Esophagus muscularis mucosa (tissue), 4 donors: ENCODE results near the gene HTT. TPM values are rescaled to one million over a fixed set of nuclear protein-coding genes. Genes with fewer than 3 reads are reported as not detected.

ENCODE experiments used
- DNase-seq: peaks from one replicate; pipeline ENCODE4 v3.0.0-alpha.2; 2017; ENCODE audit errors: extremely low spot score
- H3K27ac ChIP-seq, 4 donors: fragments of 200-600 bp; sonication (generic); replicated peaks in 1 of 4; 1 replicate in 3 of 4; 2 replicates in 1 of 4; pipeline ENCODE4 v1.5.1; 2016 to 2019; ENCODE audit warnings: mild to moderate bottlenecking in 1 of 4
- H3K27me3 ChIP-seq, 4 donors: fragments of 200-600 bp; sonication (generic); one replicate each; pipeline versions ENCODE4 v1.5.1 to v1.6.0; 2016 to 2019
- H3K36me3 ChIP-seq, 4 donors: fragments of 200-600 bp; sonication (generic); one replicate each; pipeline ENCODE4 v1.5.1; 2016 to 2019
- H3K4me1 ChIP-seq, 4 donors: fragments of 200-600 bp; sonication (generic); one replicate each; pipeline ENCODE4 v1.5.1; 2016 to 2019
- H3K4me3 ChIP-seq, 4 donors: fragments of 200-600 bp; sonication (generic); 1 replicate in 2 of 4; 2 replicates in 2 of 4; pipeline ENCODE4 v1.5.1; 2016 to 2019; ENCODE audit warnings: mild to moderate bottlenecking in 4 of 4, moderate library complexity in 1 of 4
- H3K9me3 ChIP-seq, 4 donors: fragments of 200-600 bp; sonication (generic); 1 replicate in 3 of 4; 2 replicates in 1 of 4; pipeline ENCODE4 v1.5.1; 2016 to 2019
- CTCF ChIP-seq, 3 experiments: fragments of 200-600 bp in 2 of 3; fragments of 450-650 bp in 1 of 3; sonication (generic) in 2 of 3; IDR thresholded peaks; one replicate each; pipeline ENCODE4 v1.5.1; 2017 to 2019; ENCODE audit warnings: antibody characterized with exemption in 3 of 3, mild to moderate bottlenecking in 2 of 3, moderate library complexity in 1 of 3
- EP300 ChIP-seq: sonication (generic); formaldehyde crosslinking; IDR thresholded peaks from one replicate; pipeline ENCODE4 v1.6.1; 2017; ENCODE audit warnings: antibody characterized with exemption
- POLR2A ChIP-seq: fragments of 450-650 bp; IDR thresholded peaks from one replicate; pipeline ENCODE4 v1.6.1; 2017; ENCODE audit warnings: antibody characterized with exemption, moderate library complexity, mild to moderate bottlenecking, low read depth
- POLR2AphosphoS5 ChIP-seq, 2 donors: sonication (generic); formaldehyde crosslinking; IDR thresholded peaks; one replicate each; pipeline ENCODE4 v1.6.1; 2017; ENCODE audit warnings: antibody characterized with exemption in 2 of 2
- WGBS: methylation state at CpG from one replicate; pipeline ENCODE4 v1.1.5; 2018; 5-methylcytosine and 5-hydroxymethylcytosine counted together
- intact Hi-C: fragments of 100-400 bp; cut with DNase I; formaldehyde crosslinking; loops from one replicate; pipeline ENCODE4 v1.15.1; 2023
- total RNA-seq, 4 donors: library from RNA; depleted of rRNA; stranded (reverse); fragments of >200 nt; gene quantifications; one replicate each; pipeline versions ENCODE4 v1.1.0 to v1.2.1, GENCODE V29; 2016

HTT gene
- total RNA-seq, 4 donors from 2014 or later: 30.2 to 65.7 (median 49.3) TPM

DNA sequence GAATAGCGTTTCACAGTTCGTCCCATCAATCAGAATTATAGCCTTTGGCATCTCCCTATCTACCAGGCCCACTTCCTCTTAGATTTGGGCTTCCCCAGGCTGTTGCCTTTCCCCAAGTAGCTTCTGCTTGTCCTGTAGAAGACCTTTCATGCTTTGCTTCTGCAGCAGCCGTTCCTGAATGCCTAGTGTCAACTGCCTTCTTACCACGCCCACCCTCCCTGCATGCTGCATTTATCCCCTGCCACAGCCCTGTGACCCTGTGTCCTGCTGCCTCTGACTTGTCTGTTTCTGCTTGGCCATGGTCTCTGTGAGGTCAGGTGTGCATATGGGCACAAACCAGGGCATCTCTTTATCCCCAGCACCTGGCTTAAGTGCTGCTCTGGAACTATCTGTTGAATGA is 56.3 kb downstream of the HTT start:
- whole genome bisulfite sequencing: 85% methylated on average over 4 of the region's 4 CpGs
- TF ChIP-seq CTCF (IDR thresholded peaks at IDR 0.05) (no peak), POLR2AphosphoS5 (IDR thresholded peaks at IDR 0.05) (no peak), POLR2A (no peak), EP300 (no peak)
- intact Hi-C loops: no loop called here
- Histone ChIP-seq H3K4me1 (peaks cover 0 to 19% (median 18%) of the 10 kb centered on the region in 4 donors), H3K27me3 (no peaks in the 10 kb centered on the region), H3K9me3 (no peaks in the 10 kb centered on the region), H3K36me3 (peaks cover 49 to 100% (median 77%) of the 10 kb centered on the region in 4 donors), H3K4me3 (no peak overlapping the region), H3K27ac (no peak overlapping the region)
- DNase-seq: no peak

DNA sequence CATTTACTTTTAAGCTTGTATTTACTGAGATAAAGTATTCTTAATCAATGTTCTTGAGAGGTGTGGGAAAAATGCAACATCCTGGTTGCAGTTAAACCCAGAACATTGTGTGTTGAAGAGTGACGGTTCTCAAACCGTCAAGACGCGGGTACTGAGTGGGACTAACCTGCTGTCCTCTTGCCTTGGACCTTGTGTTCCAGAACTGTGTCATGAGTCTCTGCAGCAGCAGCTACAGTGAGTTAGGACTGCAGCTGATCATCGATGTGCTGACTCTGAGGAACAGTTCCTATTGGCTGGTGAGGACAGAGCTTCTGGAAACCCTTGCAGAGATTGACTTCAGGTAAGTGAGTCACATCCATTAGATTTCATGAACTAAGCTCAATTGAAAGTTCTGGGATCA is 59.7 kb downstream of the HTT start:
- H3K4me1 ChIP-seq: peaks cover 0 to 26% (median 23%) of the 10 kb centered on the region in 4 donors
- H3K9me3 ChIP-seq: no peaks in the 10 kb centered on the region
- H3K27ac ChIP-seq: peak overlapping the region; percentile 53 to 74 (median 72)
- WGBS: 93% methylated on average over 5 of the region's 5 CpGs
- DNase-seq: no peak
- intact Hi-C loops: loop anchor here (2.0 kb wide), 1 partner anchor 27 kb away; no protein-coding TSS in a partner anchor
- peaks cover 29 to 94% (median 76%) of the 10 kb centered on the region in 4 donors for H3K36me3 ChIP-seq
- H3K4me3 ChIP-seq: no peak overlapping the region
- H3K27me3 ChIP-seq: no peaks in the 10 kb centered on the region
- TF ChIP-seq POLR2AphosphoS5 (IDR thresholded peaks at IDR 0.05) (no peak), CTCF (IDR thresholded peaks at IDR 0.05) (no peak), POLR2A (no peak), EP300 (no peak)

- no peaks in the 10 kb centered on the region for H3K9me3 ChIP-seq
- intact Hi-C loops: loop anchor here (2.0 kb wide), 1 partner anchor 29 kb away; no protein-coding TSS in a partner anchor
- peak overlapping the region; percentile 10 to 27 (median 21) for H3K4me3 ChIP-seq
- no peak for DNase-seq
- TF ChIP-seq POLR2AphosphoS5 (IDR thresholded peaks at IDR 0.05) (no peak), POLR2A (no peak), CTCF (IDR thresholded peaks at IDR 0.05) (no peak), EP300 (no peak)
- H3K36me3 ChIP-seq: peaks cover 24 to 94% (median 78%) of the 10 kb centered on the region in 4 donors
- peaks cover 0 to 26% (median 23%) of the 10 kb centered on the region in 4 donors for H3K4me1 ChIP-seq
- no peaks in the 10 kb centered on the region for H3K27me3 ChIP-seq
- WGBS: 49% methylated on average over 6 of the region's 6 CpGs
- H3K27ac ChIP-seq: peak overlapping the region; percentile 53 to 74 (median 72)
These were observed 60.9 kb downstream of the HTT start for GRCh38 chr4:3135155-3136011.

DNA sequence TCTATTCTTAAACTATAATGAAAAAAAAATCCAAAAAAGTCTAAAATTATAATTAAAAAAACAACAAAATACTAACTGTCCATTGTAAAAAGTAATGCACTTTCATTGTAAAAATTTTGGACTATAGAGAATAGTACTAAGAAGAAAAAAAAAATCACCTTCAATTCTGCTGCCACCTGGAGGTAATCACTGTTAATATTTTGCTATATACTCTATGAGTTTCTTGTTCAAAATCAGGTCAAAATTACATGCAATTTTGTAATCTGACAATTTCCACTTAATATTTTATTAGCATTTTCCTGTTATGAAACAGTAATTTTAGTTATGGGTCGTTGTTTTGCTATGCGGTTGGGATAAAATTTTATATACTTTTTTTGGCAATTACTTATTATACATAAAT is 62.0 kb downstream of the HTT start:
- H3K27me3 ChIP-seq: no peaks in the 10 kb centered on the region
- no peak for DNase-seq
- intact Hi-C loops: no loop called here
- H3K9me3 ChIP-seq: no peaks in the 10 kb centered on the region
- H3K4me1 ChIP-seq: peaks cover 0 to 26% (median 23%) of the 10 kb centered on the region in 4 donors
- WGBS: 89% methylated on average over 2 of the region's 2 CpGs
- TF ChIP-seq POLR2AphosphoS5 (IDR thresholded peaks at IDR 0.05): no peak
- no peak for TF ChIP-seq POLR2A
- peak; percentile 51 to 56 (median 51) for TF ChIP-seq CTCF (IDR thresholded peaks at IDR 0.05)
- TF ChIP-seq EP300: no peak
- H3K36me3 ChIP-seq: peaks cover 22 to 94% (median 77%) of the 10 kb centered on the region in 4 donors
- peak overlapping the region in 2 of 4 donors; percentile 71 to 74 for H3K27ac ChIP-seq
- no peak overlapping the region for H3K4me3 ChIP-seq
